GM12891 (cell line): ENCODE results near the gene RNF145.

Experiments used
- PAX5 ChIP-seq: IDR thresholded peaks from 2 replicates; pipeline ENCODE4 v1.6.1; 2011; ENCODE audit warnings: low read length, moderate library complexity, mild to moderate bottlenecking; ENCODE audit not compliant: insufficient read depth, severe bottlenecking
- POLR2A ChIP-seq: IDR thresholded peaks from 2 replicates; pipeline ENCODE4 v1.6.1; 2011; ENCODE audit warnings: low read depth, low read length, control low read depth

GRCh38 chr5:159202151-159202550, 7.2 kb downstream of the RNF145 start:
- TF ChIP-seq POLR2A (no peak), PAX5 (no peak)
